ENCODE data around the gene AIRE. TPM values are rescaled to one million over a fixed set of nuclear protein-coding genes. Genes with fewer than 3 reads are reported as not detected.
"Not testable (repeated sequence)": the region's sequence is repeated elsewhere in the genome, so short reads cannot be mapped to it uniquely, and the experiment has no call there.

The AIRE gene
- total RNA-seq, 3 donors from 2014 or later, result not detected

DNA sequence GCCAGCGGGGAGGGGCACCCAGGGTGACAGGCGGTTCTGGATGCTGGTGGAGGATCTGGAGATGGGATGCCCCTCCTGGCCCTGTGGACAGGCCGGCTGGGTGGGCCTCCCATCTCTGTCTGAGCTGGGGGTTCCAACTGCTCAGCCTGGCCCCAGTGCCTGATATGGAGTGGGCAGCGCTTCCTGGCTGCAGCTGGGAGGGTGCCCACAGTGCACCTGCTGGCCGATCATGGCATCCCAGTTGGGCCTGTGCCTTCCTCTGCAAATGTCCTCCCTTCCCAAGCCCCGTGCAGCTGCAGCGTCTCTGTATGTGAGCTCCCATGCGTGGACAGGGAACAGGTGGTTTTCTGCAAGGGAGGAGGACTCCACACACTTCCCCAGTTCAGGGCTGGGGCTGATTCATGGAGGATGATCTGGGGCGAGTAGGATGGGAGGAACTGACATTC is 16.3 kb downstream of the AIRE start:
- intact Hi-C loops (cut with DNase I; ENCODE audit: low total_unique reads), result no loop called here
- Histone ChIP-seq H3K27me3 (no peaks in the 10 kb centered on the region), H3K9me3 (no peaks in the 10 kb centered on the region), H3K4me1 (peaks cover 3 to 34% of the 10 kb centered on the region in 2 donors), H3K27ac (peak overlapping the region in 1 of 2 donors; percentile 87), H3K36me3 (no peaks in the 10 kb centered on the region), H3K4me3 (no peak overlapping the region)
- no peak for DNase-seq (ENCODE audit: low spot score in 2 of 2)
- TF ChIP-seq CTCF (IDR thresholded peaks at IDR 0.05) (no peak), POLR2AphosphoS5 (IDR thresholded peaks at IDR 0.05) (no peak), POLR2A (IDR thresholded peaks at IDR 0.05) (no peak)

DNA sequence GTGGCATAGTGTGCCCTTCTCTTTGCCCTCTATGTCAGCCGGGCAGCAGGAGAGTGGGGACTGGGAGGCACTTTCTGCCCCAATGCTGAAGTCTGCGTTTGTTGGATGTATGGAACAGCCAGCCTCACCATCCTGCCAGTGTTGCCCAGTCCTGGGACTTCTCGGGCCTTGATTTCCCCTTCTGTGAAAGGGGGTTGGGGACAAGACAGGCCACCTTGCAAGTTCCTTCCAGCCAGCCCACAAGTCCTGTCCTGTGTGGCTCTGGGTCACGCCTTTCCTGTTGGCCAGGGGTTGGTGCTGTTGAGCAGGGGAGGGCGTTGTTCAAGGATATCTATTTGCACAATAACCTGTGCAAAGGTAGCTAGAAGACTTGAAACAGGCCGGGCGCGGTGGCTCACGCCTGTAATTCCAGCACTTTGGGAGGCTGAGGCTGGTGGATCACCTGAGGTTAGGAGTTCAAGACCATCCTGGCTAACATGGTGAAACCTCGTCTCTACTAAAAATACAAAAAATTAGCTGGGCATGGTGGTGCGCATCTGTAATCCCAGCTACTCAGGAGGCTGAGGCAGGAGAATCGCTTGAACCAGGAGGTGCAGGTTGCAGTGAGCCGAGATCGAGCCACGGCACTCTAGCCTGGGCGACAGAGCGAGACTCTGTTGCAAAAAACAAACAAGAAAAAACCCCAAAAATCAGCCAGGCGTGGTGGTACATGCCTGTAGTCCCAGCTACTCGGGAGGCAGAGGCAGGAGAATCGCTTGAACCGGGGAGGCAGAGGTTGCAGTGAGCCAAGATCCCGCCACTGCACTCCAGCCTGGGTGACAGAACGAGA is 17.1 kb downstream of the AIRE start:
- intact Hi-C loops (cut with DNase I; ENCODE audit: low total_unique reads); H3K36me3 ChIP-seq; DNase-seq (ENCODE audit: low spot score in 2 of 2); H3K9me3 ChIP-seq; H3K27me3 ChIP-seq; H3K4me3 ChIP-seq: not testable (repeated sequence)
- Histone ChIP-seq H3K27ac (peak overlapping the region in 1 of 2 donors; percentile 9), H3K4me1 (peaks cover 3 to 32% of the 10 kb centered on the region in 2 donors)
- peak in 1 of 3 donors; percentile 7 for TF ChIP-seq CTCF (IDR thresholded peaks at IDR 0.05)

DNA sequence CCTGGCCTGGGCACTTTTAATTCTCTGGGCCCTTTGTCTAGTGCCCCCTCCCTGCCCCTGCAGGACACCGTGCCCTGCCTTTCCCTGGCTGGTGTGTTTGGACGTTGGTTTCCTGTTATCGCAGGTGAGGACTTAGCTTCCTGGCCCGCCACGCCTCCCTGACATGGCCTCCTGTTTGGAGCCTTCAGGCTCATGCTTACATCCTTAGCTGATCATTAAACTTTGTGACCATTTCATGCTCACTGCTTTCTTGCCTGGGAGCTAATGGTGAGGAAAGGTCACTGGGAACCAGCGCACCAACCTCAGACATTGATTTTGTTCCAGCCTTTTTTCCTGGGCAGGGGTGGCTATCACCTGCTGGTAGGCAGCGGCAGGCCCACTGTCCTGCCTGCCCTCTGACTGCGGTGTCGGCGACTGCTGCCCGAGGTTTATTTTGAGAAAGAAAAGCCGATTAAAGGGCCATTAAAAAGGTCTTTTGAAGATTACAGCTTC is 17.9 kb downstream of the AIRE start:
- no peak overlapping the region for H3K4me3 ChIP-seq
- H3K4me1 ChIP-seq, result peaks cover 3 to 33% of the 10 kb centered on the region in 2 donors
- no peaks in the 10 kb centered on the region for H3K36me3 ChIP-seq
- peak overlapping the region; percentile 61 to 70 for H3K27ac ChIP-seq
- no peak for DNase-seq (ENCODE audit: low spot score in 2 of 2)
- no peaks in the 10 kb centered on the region for H3K27me3 ChIP-seq
- H3K9me3 ChIP-seq, result no peaks in the 10 kb centered on the region
- intact Hi-C loops (cut with DNase I; ENCODE audit: low total_unique reads), result no loop called here
- TF ChIP-seq POLR2A (IDR thresholded peaks at IDR 0.05), result no peak
- TF ChIP-seq CTCF (IDR thresholded peaks at IDR 0.05), result no peak
- TF ChIP-seq POLR2AphosphoS5 (IDR thresholded peaks at IDR 0.05), result no peak

GRCh38 chr21:44304011-44304616 is 18.4 kb downstream of the AIRE start:
- Histone ChIP-seq H3K27me3 (no peaks in the 10 kb centered on the region), H3K36me3 (no peaks in the 10 kb centered on the region), H3K27ac (peak overlapping the region; percentile 61 to 70), H3K4me3 (no peak overlapping the region), H3K4me1 (peaks cover 3 to 33% of the 10 kb centered on the region in 2 donors), H3K9me3 (no peaks in the 10 kb centered on the region)
- intact Hi-C loops (cut with DNase I; ENCODE audit: low total_unique reads), result no loop called here
- DNase-seq (ENCODE audit: low spot score in 2 of 2), result no peak
- TF ChIP-seq POLR2A (IDR thresholded peaks at IDR 0.05) (no peak), POLR2AphosphoS5 (IDR thresholded peaks at IDR 0.05) (no peak), CTCF (IDR thresholded peaks at IDR 0.05) (no peak)

DNA sequence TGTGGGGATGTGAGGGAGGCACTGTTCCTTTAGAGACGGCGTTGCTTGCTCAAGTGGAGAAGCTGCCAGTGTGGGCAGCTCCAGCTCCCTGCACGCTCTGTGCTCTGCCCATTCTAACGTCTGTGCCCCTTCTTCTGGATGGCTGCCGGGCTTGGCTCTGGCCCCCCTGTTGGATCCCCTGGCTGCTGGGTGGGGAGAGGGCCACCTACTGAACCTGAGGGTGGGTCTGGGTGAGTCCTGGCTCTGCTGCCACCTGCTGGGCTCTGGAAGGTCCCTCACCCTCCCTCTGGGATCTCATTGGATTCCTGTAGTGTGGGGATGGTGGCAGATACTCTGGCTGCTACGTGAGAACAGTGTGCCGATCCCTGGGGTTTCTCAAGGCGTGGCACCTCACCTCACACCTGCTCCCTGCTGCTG is 19.2 kb downstream of the AIRE start:
- H3K36me3 ChIP-seq, result no peaks in the 10 kb centered on the region
- peaks cover 3 to 33% of the 10 kb centered on the region in 2 donors for H3K4me1 ChIP-seq
- H3K27ac ChIP-seq, result peak overlapping the region in 1 of 2 donors; percentile 76
- no peak for DNase-seq (ENCODE audit: low spot score in 2 of 2)
- H3K9me3 ChIP-seq, result no peaks in the 10 kb centered on the region
- peak in 2 of 3 donors; percentile 35 to 49 for TF ChIP-seq CTCF (IDR thresholded peaks at IDR 0.05)
- no peak for TF ChIP-seq POLR2AphosphoS5 (IDR thresholded peaks at IDR 0.05)
- TF ChIP-seq POLR2A (IDR thresholded peaks at IDR 0.05), result no peak
- H3K27me3 ChIP-seq, result no peaks in the 10 kb centered on the region
- H3K4me3 ChIP-seq, result no peak overlapping the region
- intact Hi-C loops (cut with DNase I; ENCODE audit: low total_unique reads), result no loop called here
